ENCODE results near the gene POMT1.

- TF ChIP-seq POLR2A (IDR thresholded peaks at IDR 0.05) (no peak), CTCF (IDR thresholded peaks at IDR 0.05) (no peak)
These were observed 35.2 kb downstream of the POMT1 start for GRCh38 chr9:131537946-131538345.

All from testis (tissue), 2 donors.